AG09319 (cell line): Measurements from ENCODE around the gene KLHL29.

ENCODE experiments used
- DNase-seq: peaks from one replicate; pipeline ENCODE4 v3.0.0-alpha.2; 2010; ENCODE audit warnings: low read depth; ENCODE audit errors: extremely low read depth
- CTCF ChIP-seq: IDR thresholded peaks from 2 replicates; pipeline ENCODE4 v1.5.1; 2011; ENCODE audit warnings: low read depth, mild to moderate bottlenecking, inconsistent platforms, low read length, moderate library complexity

KLHL29 gene

DNA sequence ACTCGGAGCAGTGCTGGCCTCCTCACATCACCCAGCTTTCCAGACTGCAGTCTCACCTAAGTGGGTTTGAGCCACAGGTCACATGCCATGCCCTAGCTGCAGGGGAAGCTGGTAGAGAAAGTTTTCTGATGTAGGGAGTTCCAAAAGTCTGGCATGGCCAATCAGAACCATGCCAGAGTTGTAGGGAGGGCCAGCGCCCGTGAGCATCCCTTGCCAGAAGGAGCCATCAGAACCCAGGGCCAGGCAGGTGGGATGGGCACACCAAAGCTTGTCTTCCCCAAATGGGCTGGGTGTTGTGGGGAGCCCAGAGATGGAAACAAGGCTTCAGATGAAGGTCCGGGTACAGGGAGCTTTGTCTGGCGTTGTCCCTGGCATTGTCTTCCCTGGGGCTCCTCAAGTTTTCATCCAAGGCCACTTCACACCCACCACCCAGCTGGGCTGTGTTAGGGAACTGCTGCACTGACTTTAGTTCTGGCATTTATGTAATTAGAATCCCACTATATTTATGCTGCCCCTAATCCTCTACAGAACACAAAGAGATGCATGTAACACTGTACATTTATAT is 247.9 kb downstream of the KLHL29 start:
- TF ChIP-seq CTCF = no peak
- no peak for DNase-seq

GRCh38 chr2:23633966-23634365 is 249.0 kb downstream of the KLHL29 start:
- no peak for TF ChIP-seq CTCF

GRCh38 chr2:23635442-23636340 is 250.7 kb downstream of the KLHL29 start:
- TF ChIP-seq CTCF = no peak
- DNase-seq = no peak

More at GRCh38 chr2:23633966-23634365, 249.0 kb downstream of the KLHL29 start:
- DNase-seq = no peak

- DNase-seq = no peak
- peak; percentile 24 for TF ChIP-seq CTCF
Measured at GRCh38 chr2:23636426-23636825, 251.4 kb downstream of the KLHL29 start.

GRCh38 chr2:23637011-23637778 is 252.2 kb downstream of the KLHL29 start:
- no peak for DNase-seq
- no peak for TF ChIP-seq CTCF

DNA sequence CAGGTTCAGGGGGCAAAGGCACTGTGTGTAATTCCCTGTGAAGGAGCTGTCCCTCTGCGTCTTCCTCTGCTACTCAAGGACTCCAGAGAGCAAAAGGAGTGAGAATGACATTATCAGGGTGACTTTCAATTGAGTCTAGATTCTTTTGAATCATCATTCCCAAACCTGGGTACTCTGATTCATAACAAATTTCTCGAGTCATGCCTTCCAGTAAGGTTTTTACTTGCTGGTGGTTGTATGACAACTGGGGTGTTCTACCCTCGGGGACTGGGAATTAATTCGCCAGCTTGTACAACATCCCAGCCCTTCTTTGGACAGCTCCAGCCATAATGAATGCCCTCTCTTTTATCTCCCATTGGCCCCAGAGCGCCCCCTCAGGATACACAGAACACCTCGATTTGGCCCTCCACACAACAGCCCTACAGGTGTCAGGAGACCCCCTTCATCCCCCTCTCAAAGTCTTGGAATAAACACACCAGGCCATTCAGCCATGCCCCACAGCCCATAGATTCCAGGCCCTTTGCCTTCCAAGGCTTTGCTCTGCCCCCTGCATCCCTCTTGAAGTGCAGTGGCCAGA is 254.5 kb downstream of the KLHL29 start:
- TF ChIP-seq CTCF = no peak
- DNase-seq = no peak
